Measurements from ENCODE around the gene PYGB. TPM values are rescaled to one million over a fixed set of nuclear protein-coding genes. Genes with fewer than 3 reads are reported as not detected.
A peak's percentile ranks its signal among the peaks of the same experiment; 100 is the strongest.

The PYGB gene
- total RNA-seq, 1 donor from 2014 or later = 10.3 TPM

DNA sequence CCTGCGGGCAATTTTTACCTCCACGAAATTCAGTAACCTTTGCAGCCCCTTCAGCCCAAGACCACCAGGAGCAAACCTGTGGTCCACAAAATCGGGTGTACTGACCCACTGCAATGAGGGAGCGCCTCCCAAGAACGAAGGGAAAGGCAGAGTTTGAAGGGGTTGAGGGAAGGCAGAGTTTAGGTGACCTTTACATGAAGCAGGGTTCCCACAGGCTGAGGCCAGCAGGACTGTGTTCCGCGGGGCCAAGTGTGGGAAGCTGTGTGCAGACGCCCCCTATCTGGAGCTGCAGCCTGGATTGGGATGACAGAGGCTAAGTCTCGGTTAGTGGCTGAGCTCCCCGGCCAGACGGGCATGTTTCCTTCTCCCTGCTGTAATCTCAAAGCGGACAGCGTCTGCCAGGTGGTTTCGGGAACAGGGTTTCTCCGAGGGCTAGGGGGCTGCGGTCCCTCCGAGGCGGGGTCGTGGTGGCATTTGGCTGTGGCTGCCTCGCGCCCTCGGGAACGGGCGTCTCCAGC, 826 bp upstream of the PYGB start:
- ATAC-seq = peak; percentile 77
- peak; percentile 74 for DNase-seq (ENCODE audit: low spot score)

DNA sequence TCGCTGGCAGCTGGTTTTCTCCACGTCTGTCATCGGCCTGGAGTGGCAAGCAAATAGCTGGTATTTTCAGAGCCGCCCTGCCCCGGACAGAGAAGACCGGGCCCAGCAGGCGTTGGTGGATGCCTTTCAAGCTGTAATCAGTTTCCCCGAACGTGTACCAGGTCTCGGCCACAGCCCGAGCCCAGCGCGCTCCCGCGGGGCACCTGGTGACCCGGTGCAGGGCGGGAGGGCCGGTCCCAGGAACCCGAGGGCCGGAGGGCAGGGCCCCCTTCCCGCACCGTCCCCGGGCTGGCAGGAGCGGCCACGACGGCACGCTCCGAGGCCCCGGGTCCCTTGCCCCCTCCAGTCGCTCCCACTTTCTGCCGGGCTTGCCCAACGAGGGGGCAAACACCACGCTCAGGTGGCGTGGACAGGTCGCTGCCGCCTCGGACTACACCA, 348 bp upstream of the PYGB start:
- no peak for DNase-seq (ENCODE audit: low spot score)
- peak; percentile 78 for ATAC-seq

DNA sequence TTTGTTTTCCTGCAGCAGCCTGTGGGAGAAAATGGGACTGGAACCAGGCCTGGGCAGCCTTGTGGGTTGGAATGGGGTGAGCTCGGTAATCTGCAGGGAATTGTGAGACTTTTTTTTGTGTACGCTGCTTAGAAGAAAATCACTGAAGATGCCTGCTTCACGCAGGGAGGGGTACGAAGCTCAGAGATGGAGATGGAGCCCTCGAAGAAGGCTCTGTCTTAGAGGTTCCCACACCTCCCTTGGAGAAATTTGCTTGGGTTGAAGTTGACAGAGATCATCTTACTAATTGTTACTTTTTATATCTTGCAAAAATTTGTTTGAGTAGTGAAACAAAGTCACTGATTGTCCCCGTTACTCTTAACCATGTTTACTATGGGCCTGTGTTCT, 894 bp downstream of the PYGB start:
- no peak for DNase-seq (ENCODE audit: low spot score)
- ATAC-seq = no peak

DNA sequence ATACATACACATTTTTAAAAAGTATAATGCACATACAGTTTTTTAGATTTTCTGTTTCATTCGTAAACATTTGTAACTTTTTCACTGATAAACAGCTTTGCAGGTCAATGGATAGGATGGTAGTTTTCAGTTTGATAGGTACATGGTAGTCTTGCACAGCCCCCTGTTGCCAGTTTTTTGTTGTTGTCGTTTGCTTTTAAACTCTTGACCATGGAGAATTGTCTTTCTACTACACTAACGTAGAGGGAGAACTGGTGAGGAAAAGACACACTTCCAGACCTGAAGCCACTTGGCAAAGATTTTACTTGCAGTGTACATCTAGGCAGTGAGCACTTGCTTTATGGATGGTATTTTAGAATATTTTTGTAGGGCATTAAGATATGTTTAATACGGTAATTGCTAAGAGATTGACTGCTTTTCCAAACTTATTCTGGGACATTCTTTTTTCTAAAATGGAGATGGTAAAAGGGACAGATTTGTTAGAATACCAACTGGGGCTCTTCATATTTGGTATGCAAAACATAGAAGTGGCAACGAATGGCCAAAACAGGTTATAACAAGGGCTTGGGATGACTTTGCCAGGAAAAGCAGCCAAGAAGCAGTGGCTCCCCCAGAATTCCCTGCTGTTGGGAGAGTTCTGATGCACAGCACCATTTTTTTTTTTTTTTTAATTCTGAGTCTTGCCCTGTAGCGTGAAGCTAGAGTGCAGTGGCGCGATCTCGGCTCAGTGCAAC, 1.5 kb downstream of the PYGB start:
- no peak for DNase-seq (ENCODE audit: low spot score)
- no peak for ATAC-seq

DNA sequence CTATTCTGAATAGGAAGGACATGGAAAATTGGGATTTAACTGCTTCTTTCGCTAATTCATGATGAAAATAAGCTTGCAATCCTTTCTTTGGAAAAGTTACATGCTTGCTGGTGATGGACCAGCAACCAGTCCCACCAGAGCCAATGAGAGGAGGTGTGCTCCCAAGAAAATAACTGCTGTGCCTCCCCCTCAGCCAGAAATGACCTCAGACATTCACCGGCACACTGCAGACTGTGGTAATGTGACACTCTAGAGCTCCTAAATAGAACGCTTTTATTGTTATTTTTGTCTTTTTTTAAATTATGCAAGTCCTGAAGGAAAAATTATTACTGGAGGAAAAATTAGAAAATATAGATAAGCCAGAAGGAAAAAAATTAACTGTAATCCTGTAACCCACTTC, 2.6 kb downstream of the PYGB start:
- DNase-seq (ENCODE audit: low spot score) = no peak
- ATAC-seq = no peak

DNA sequence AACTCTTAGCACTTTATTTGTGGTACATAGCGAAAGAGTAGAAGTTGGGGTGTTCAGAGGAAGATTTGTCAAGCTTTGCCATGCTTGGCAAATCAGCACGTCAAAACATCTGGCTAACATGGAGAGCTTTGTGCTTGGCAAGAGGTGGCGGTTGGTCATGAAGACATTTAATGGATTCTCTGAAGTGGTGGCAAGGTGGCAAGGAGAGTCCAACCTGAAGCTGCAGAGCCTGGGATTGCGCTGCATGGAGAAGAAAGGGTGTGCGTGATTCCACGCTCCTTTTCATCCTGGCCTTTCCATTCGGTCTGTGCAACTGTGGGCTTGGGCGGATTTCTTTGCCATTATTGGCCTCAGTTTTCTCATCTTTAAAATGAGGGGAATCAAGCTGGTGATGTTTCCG, 3.1 kb downstream of the PYGB start:
- ATAC-seq (no peak), DNase-seq (ENCODE audit: low spot score) (no peak)

DNA sequence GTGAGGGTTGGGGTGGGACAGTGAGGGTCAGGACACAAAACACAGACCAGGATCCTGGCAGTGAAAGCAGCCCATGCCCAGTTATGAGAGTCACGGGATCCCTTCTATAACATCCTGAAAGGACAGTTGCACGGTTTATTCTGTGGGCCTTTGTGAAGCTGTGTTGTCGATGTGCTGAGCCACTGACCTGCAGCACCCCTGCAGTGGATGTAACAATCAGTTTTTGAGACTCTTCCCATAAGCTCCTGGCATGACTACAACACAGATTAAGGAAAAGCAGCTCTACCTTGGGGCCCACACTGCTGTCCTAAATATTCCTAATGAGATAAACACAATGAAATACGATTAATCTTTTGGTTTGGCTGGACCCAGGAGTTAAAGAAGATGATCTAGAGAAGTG, 3.7 kb downstream of the PYGB start:
- ATAC-seq = no peak
- no peak for DNase-seq (ENCODE audit: low spot score)

DNA sequence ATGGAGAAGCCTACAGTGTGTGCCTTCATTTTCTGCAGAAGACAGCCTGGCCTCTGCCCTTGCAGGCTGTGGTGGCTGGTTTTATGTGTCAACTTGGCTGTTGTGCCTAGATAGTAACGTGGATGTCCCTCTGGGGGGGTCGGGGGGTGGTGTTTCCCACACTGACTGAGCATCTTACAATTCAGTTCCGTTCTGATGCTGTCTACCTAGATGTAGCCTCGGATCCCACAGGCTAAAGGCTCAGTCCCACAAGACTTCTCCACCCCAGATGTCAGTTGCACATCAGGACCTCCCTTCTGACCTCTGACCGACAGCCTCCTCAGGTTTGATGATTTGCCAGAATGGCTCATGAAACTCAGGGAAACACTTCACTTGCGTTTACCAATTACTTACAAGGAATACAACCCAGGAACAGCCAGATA, 4.4 kb downstream of the PYGB start:
- DNase-seq (ENCODE audit: low spot score) (no peak), ATAC-seq (no peak)

DNA sequence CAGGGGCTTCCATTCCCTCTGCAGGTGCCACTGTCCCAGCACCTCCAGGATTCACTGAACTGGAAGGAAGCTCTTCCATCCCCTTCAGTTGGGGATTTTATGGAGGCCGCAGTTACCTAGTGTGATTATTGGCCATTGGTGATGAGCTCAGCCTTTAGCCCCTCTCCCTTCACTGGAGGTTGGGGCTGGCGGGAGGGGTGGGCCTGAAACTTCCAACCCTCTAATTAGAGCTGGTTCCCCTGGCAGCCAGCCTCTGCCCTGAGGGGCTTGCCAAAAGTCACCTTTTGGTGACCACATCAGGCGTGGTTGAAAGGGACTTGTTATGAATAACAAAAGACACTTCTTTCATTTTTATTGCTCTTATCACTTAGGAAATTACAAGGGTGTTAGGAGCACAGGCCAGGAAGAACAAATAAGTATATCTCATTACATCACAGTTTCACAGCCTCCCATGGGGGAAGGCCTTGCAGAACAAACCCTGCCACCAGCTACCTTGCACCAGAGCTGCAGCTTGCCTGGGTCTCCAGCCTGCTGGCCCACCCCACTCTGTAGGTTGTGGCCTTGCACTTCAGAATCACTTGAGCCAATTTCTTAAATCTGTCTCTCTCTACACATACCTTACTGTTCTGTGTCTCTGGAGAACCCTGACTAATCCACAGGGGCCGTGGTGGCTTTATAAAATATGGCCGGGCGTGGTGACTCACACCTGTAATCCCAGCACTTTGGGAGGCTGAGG, 5.0 kb downstream of the PYGB start:
- ATAC-seq (no peak), DNase-seq (ENCODE audit: low spot score) (peak; percentile 12)

DNA sequence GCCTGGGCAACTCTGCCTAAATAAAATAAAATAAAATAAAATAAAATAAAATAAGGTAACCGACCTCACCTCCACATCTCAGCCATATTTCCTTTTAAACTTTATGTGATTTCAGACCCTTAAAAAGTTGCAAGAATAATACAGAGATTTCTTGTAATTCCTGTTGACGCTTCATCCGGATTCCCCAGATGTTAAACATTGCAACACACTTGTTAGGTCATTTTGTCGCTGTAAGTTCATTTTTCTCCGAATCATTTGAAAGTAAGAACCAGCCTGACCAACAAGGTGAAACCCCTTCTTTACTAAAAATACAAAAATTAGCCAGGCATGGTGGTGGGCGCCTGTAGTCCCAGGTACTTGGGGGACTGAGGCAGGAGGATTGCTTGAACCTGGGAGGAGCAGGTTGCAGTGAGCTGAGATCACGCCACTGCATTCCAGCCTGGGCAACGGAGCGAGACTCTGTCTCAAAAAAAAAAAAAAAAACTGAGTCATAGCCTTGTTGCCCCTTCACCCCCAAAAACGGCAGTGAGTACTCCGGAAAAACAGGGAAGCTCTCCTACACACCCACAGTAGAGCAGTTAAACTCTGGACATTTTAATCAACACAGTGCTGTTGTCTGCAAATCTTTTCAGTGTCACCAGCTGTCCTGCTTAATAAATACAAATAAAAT, 5.9 kb downstream of the PYGB start:
- ATAC-seq (no peak), DNase-seq (ENCODE audit: low spot score) (no peak)

DNA sequence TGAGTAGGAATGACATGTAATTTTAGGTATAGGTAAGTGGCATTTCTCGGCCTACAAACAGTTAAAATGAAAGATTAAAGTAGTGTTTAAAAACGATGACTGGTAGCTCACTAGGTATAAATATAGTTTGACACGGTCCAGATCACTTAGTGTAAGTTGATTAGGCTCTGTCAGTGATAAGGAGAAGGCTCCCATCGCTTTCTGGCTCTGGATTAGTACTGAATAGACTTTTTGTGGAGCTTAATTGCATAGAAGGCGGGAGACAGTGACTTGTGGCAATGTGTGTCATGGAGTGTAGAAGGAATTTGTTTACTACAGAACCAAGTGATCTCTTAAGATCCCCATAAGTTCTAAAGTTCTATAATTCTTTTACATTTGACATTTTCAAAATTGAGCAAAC, 6.7 kb downstream of the PYGB start:
- no peak for DNase-seq (ENCODE audit: low spot score)
- no peak for ATAC-seq

DNA sequence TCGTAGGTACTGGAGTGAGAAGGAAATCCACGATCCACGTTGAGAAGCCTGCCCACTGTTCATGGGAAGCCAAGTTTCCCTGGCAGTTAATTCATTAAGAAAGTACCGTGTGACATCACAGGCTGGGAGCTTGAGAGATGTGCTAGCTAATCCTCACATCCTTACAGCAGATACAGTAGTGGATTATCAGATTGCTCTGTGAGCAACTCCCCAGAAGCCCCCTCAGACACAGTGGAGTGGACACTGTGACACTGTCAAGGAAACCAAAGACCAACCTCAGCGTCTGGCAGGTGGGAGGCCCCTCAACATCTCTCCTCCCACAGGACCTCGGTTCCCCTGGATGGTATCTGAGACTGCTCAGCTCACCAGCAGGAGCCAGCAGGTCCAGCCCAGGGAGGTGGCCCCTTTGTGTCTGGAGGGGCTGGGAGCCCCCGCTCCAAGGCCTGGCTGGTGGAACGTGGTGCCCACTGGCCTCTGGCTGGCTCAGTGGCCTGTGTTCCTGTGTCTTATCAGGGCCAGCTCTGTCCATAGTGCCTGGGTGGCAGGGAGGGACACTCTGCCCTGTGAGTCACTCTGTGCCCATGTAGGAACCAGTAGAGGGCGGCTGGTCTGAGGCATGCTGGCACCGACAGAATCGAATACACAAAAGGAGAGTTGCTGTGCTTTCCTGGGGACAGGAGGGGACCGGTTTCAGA, 7.2 kb downstream of the PYGB start:
- DNase-seq (ENCODE audit: low spot score) (peak; percentile 64), ATAC-seq (peak; percentile 90)

DNA sequence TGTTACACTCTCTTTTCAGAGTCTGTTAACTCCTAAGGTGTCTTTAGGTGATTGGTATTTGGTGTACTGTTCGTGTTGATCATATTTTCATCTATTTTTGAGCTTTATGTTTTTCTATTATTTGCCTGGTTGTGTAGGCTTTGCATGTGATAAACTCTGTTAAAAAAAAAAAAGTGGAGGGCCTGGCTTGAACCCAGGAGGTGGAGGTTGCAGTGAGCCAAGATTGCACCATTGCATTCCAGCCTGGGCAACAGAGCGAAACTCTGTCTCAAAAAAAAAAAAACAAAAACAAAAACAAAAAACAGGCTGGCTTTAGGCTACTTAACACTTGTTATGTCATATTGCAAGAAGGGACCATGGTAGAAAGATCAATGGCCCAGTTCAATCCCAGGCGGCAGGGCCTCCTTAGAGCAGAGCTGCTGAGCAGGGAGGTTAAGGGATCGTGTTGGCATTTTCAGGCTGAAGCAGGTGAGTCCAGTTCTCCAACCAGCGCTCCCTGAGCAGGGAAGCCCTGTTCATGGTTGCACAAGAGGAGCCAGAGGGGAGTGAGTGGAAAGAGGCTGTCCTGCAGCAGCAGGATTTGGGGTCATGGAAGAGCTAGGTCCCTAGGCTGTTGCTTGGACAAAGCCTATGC, 8.5 kb downstream of the PYGB start:
- peak; percentile 77 for ATAC-seq
- DNase-seq (ENCODE audit: low spot score) = no peak

DNA sequence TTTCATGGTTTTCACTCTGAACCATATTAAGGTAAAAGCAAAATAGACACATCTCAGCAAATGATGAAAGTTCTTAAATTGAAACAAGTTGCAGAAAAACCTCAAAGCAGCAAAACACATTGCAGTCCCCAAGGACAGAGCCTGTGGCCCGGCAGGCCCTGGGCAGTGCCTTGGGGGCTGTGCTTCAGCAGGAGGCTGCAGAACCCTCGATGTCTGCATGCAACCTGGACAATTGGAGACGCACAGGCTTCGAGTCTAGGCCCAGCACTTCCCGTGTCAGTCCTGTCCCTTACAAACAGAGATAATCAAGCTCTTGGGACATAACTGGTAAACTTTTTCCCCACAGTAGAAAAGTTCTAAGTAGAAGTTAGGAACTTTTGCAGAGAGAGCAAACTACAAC, 9.2 kb downstream of the PYGB start:
- DNase-seq (ENCODE audit: low spot score) = no peak
- no peak for ATAC-seq

DNA sequence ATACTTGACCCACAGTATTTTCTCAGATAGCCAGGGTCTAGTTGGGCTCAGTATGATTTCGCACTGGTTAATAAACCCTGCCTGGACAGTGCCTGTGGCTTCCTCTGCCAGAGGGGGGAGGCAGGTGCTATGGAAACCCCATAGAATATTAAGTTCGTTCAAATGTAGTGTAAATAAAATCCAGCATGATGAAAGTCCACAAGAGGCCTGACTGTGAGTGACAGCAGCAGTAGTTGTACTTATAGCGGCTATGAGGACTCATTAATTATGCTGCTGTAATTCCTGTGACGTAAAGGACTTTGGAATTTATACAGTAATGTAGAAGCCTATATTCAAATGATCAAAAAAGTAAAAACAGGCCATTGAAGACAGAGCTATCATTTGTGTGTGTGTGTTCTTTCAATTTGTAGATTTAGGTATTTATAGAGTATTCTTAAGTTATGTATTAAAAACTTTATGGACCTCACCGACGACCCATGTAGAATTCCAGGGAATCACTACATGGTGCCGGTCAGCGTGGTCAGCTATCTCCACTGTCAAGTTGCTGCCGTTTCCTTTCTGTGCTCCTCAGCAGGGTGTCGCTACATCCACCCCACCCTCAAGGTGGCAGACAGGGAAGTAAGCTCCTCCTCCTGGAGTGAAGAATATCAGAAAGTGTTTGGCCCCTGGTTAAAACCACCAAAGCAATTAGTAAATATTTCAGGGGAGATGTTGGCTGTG, 10.0 kb downstream of the PYGB start:
- ATAC-seq (no peak), DNase-seq (ENCODE audit: low spot score) (no peak)

DNA sequence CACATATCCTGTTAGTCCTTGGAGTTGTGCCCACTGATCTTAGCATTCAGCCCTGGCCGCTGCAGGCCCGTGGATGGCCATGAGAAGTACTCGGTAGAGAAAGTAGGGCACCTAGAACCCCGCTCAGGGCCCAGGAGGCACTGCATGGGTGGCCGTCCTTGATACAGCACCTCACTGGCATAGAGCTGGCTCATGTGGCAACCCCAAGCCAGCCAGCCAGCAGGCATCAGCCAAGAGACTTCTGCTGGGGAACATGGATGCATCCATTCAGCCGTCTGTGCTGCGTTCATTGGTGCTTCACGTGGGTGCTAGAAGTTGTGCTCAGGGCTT, 10.6 kb downstream of the PYGB start:
- ATAC-seq (no peak), DNase-seq (ENCODE audit: low spot score) (no peak)

DNA sequence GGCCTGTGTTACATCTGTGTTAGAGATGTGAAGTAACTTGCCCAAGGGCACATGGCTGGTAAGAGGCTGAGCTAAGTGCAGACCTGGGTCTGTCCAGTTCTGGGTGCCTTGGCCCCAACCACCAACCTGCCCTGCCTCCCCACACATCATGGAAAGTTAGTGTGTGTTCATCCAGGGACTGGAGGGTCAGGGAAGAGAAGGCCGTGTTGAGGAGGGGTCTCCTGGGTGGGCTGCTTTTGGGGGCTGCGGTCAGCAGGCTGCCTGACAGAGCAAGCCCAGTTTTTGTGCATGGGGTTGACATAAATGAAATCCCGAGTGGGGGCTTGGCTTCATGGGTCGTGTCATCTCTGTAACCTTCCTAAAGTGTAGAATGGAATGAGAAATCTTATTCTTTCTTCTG, 10.9 kb downstream of the PYGB start:
- no peak for ATAC-seq
- no peak for DNase-seq (ENCODE audit: low spot score)

DNA sequence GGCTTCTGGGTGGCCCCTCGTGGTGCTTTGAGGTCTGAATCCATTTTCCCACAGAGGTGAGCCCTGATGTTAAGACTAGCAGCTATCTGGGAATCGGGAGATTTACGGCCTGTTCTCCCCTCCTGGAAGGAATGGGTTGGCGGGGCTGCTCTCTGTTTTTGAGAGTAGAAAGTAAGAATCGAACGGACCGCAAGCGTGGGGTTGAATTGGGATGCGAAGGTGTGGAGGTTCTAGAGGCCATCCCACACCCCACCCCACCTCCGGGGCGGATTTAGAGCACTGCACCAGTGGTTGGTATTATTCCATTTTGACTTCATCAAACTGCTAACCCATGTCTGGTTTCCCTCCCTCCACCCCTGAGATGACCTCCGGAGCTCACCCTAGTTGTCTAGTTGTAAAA, 11.5 kb downstream of the PYGB start:
- DNase-seq (ENCODE audit: low spot score) = no peak
- no peak for ATAC-seq

DNA sequence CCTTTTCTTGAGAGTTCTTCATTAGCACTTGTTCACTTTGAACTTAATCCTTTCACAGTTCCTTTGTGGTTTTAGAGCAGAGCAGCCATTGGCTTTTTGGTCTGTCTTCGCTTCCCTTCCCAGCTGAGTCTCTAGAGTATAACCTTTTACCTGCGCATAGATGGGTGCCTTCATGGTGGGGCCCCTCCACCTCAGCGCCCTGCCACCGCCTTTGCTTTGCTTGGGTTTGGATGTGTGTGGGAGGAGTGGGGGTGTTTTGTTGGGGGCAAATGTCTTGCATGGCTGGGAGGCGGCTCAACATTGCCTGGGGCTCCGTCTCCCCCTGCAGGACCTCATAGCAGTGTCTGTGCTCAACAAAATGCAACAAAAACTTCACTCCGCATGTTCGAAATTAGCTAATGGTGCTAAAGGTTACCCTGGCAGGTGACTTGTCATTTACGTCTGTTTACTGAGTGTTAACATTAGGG, 11.9 kb downstream of the PYGB start:
- ATAC-seq = no peak
- DNase-seq (ENCODE audit: low spot score) = no peak

Data from left lobe of liver (tissue), 2 donors.